Hepatocyte (in vitro differentiated cells): ENCODE measurements around the gene C4orf51.

ENCODE experiments used
- EZH2phosphoT487 ChIP-seq: fragments of 200-600 bp; sonication (generic); IDR thresholded peaks from one replicate; pipeline ENCODE4 v1.6.1; 2018; ENCODE audit warnings: antibody characterized with exemption, mild to moderate bottlenecking, low read depth, moderate library complexity; ENCODE audit not compliant: unreplicated experiment, severe bottlenecking
- TF ChIP-seq, protein P1 (sequence below): fragments of 200-600 bp; sonication (generic); IDR thresholded peaks from 2 replicates; pipeline ENCODE4 v1.5.1; 2016; ENCODE audit warnings: antibody characterized with exemption, mild to moderate bottlenecking; ENCODE audit not compliant: poor library complexity

DNA sequence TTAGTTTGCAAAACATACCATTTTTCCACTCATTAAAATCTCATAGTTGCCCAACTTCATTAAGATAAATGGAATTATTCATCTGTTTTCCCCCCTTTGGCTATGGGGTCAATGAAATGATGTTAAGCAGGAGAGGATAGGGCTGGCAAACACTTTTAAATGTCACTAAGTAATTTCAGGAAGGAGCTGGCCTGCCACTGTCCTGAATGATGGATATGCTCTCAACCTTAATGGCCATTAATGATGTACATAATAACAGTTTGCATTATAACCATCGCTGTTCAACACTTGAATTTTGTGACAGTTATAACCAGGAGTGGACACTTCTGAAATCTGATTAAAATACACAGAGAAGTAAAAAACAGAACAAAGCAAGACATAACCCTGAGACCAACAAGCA, 77.2 kb downstream of the C4orf51 start:
- no peak for TF ChIP-seq EZH2phosphoT487
- TF ChIP-seq, protein P1, sequence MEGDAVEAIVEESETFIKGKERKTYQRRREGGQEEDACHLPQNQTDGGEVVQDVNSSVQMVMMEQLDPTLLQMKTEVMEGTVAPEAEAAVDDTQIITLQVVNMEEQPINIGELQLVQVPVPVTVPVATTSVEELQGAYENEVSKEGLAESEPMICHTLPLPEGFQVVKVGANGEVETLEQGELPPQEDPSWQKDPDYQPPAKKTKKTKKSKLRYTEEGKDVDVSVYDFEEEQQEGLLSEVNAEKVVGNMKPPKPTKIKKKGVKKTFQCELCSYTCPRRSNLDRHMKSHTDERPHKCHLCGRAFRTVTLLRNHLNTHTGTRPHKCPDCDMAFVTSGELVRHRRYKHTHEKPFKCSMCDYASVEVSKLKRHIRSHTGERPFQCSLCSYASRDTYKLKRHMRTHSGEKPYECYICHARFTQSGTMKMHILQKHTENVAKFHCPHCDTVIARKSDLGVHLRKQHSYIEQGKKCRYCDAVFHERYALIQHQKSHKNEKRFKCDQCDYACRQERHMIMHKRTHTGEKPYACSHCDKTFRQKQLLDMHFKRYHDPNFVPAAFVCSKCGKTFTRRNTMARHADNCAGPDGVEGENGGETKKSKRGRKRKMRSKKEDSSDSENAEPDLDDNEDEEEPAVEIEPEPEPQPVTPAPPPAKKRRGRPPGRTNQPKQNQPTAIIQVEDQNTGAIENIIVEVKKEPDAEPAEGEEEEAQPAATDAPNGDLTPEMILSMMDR: no peak
